ENCODE measurements around the gene COQ8B.

The COQ8B gene

GRCh38 chr19:40717325-40717879 lies 716 bp upstream of the COQ8B start:
- FAIRE-seq: no peak

GRCh38 chr19:40716031-40716481 lies 630 bp downstream of the COQ8B start:
- no peak for FAIRE-seq

GRCh38 chr19:40714441-40715299 lies 2.0 kb downstream of the COQ8B start:
- FAIRE-seq: no peak

GRCh38 chr19:40713939-40714338 lies 2.7 kb downstream of the COQ8B start:
- FAIRE-seq: no peak

GRCh38 chr19:40709817-40710216 lies 6.9 kb downstream of the COQ8B start:
- FAIRE-seq: no peak

- FAIRE-seq: no peak
Observed at GRCh38 chr19:40707615-40708014, 9.1 kb downstream of the COQ8B start.

- FAIRE-seq: no peak
Observed at GRCh38 chr19:40705950-40706619, 10.6 kb downstream of the COQ8B start.

- FAIRE-seq: no peak
Observed at GRCh38 chr19:40705362-40705651, 11.4 kb downstream of the COQ8B start.

GRCh38 chr19:40704491-40705361 lies 12.0 kb downstream of the COQ8B start:
- no peak for FAIRE-seq

GRCh38 chr19:40703029-40703755 lies 13.5 kb downstream of the COQ8B start:
- no peak for FAIRE-seq

- FAIRE-seq: no peak
Observed at GRCh38 chr19:40702337-40703012, 14.2 kb downstream of the COQ8B start.

GRCh38 chr19:40701758-40702157 lies 14.9 kb downstream of the COQ8B start:
- FAIRE-seq: no peak

- no peak for FAIRE-seq
Observed at GRCh38 chr19:40700083-40700482, 16.6 kb downstream of the COQ8B start.

GRCh38 chr19:40697007-40697406 lies 19.7 kb downstream of the COQ8B start:
- FAIRE-seq: no peak

GRCh38 chr19:40695881-40696280 lies 20.8 kb downstream of the COQ8B start:
- no peak for FAIRE-seq

- FAIRE-seq: no peak
Observed at GRCh38 chr19:40693896-40694295, 22.8 kb downstream of the COQ8B start.

- FAIRE-seq: no peak
Observed at GRCh38 chr19:40693150-40693788, 23.4 kb downstream of the COQ8B start.

- no peak for FAIRE-seq
Observed at GRCh38 chr19:40692212-40692551, 24.5 kb downstream of the COQ8B start.

GRCh38 chr19:40691421-40692211 lies 25.1 kb downstream of the COQ8B start:
- no peak for FAIRE-seq

- FAIRE-seq: no peak
Observed at GRCh38 chr19:40690693-40691420, 25.8 kb downstream of the COQ8B start.

All from colon (tissue), 2 donors.